Left cardiac atrium (tissue), 4 donors: Measurements from ENCODE around the gene TM7SF2. TPM values are rescaled to one million over a fixed set of nuclear protein-coding genes. Genes with fewer than 3 reads are reported as not detected.
A peak's percentile ranks its signal among the peaks of the same experiment; 100 is the strongest.

Source experiments
- ATAC-seq, 2 donors: fragments of 200-7000 bp; cut with Tn5 transposase; one replicate each; pipeline ENCODE4 v1.9.1; 2020; ENCODE audit warnings: mild to moderate bottlenecking in 2 of 2, moderate library complexity in 2 of 2
- DNase-seq: peaks from one replicate; pipeline ENCODE4 v3.0.0-alpha.2; 2020
- intact Hi-C, 2 donors: fragments of 100-400 bp; cut with DNase I; formaldehyde crosslinking; loops; one replicate each; pipeline versions ENCODE4 v1.14.1 to v1.15.1; 2022 to 2023
- long read RNA-seq: library from polyadenylated mRNA; unstranded; transcript quantifications from one replicate; pipeline ENCODE4 v2.0.0, GENCODE V29; 2021
- total RNA-seq, 2 donors: library from RNA; stranded (reverse); fragmentation: NEBNext Ultra II Directional; extraction: Animal tissue kit (Norgen Biotek cat#: 25700); gene quantifications; one replicate each; pipeline ENCODE4 v1.2.1, GENCODE V29; 2021
- donor health status: DM: no; HTN: yes; CAD: no.
- donor health status: DM: no; HTN: yes; CAD: no; lungs with severe emphysema.
- donor health status: DM: yes; HTN: yes; CAD: no.
- donor health status: Dilated cardiomyopathy.

The TM7SF2 gene
- total RNA-seq = 10 to 100 TPM; 50.0 to 53.2 TPM
- long read RNA-seq, transcript TM7SF2-201 (10 exons, 1,722 nt) = major isoform, 117 of 175 reads
- long read RNA-seq, partial matches to known transcripts = 7 of 175 reads
- long read RNA-seq, other reads (novel, unspliced or antisense) = 44 of 175 reads

DNA sequence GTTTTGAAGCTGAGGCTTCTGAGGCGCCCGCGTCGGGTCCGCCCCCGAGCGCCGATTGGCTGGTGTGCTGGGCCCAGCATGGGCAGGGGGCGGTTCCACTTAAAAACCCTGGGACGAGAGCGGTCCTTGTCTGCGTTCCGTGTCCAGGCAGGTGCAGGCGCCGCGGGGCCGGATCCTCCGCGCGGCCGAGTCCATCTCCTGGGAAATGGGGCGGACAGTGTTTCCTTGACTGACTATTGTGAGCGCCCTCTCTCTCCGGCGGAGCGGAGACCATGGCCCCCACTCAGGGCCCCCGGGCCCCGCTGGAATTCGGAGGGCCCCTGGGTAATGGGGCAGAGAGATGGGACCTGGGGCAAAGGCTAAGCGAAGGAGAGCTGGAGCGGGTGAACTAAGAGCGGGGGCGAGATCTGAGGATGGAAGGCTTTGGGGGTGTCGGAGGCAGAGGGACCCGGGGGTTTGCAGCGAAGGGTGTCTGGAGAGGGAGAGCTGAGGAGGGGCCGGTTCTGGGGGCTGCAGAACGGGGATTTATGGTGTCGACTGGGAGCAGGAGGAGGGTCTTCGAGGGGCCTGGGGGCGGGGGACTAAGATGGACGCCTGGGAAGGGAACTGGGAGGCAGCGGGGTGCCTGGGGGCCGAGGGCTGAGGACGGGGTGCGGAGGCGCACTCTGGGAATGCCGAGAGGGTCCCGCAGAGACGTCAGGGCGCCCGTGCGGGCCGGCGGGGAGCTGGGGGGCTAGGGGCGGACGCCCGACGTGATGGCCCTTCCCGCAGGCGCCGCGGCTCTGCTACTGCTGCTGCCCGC, at the start of gene TM7SF2:
Gene TM7SF2 (plus strand): TSS at position 129 of the 802 bp plus-strand sequence. CDS start 144 bp downstream, at position 273.
- peak; percentile 98 for DNase-seq
- ATAC-seq = peak; percentile 89 to 93
- intact Hi-C loops = no loop called here

DNA sequence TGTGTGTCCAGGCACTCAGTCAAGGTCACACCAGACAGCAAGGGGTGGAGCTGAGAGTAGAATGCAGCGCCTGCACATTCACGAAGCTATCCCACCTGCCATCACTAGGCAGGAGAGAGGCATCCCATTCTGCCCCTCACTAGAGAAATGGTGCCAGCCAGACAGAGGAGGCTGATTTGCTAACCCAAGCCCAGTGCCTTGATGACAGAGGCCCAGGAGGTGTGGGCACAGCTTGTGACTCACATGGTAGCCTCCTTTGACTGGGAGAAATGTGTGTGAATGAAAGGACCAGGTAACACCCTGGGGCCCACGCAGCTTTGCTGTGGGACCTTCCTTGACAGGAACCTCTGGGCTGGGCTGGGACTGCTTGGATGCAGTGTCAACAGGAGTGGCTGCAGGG, 48.1 kb upstream of the TM7SF2 start:
- DNase-seq (no peak), ATAC-seq (no peak)
- intact Hi-C loops = no loop called here

- ATAC-seq = no peak
- intact Hi-C loops = no loop called here
- no peak for DNase-seq
Observed at GRCh38 chr11:65064847-65065240, 46.8 kb upstream of the TM7SF2 start.

DNA sequence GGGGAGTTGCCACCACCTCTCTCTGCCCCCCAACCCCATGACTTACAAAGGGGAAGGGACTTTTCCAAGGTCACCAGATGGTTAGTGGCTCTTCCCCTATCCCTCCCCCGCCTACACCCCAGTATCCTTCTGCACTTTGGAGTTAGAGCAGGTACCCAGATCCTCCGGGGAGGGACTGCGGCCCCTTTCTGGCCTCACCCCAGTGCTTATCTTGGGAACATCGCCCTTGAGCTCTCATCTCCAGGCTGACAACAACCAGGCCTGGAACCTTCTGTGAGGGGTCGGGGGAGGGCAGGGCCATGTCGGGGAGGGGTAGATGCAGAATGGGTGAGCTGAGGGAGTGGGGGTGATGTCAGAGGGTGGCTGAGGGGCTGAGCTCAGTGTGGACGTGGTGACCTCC, 45.8 kb upstream of the TM7SF2 start:
- intact Hi-C loops = no loop called here
- ATAC-seq = no peak

DNA sequence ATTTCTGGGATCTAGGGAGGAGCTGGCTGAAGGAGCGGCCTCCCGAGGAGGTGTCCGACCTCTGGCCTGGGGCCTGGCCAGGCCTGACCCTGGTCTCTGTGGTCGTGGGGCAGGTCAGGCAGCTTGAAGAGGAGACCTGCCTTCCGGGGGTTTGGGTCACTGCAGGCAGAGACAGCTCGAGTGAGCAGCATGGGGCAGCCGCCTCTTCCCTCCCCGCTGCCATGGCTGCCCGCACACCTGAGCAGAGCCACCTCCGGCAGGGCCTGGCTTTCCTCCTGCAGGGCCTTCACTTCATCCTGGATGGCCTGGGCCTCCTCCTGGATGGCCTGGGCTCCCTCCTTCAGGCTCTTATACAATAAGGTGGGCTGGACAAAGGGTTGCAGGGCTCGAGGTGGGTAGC, 45.4 kb upstream of the TM7SF2 start:
- ATAC-seq (no peak), DNase-seq (no peak)
- intact Hi-C loops = no loop called here

More for the DNA sequence above, 45.8 kb upstream of the TM7SF2 start:
- no peak for DNase-seq

DNA sequence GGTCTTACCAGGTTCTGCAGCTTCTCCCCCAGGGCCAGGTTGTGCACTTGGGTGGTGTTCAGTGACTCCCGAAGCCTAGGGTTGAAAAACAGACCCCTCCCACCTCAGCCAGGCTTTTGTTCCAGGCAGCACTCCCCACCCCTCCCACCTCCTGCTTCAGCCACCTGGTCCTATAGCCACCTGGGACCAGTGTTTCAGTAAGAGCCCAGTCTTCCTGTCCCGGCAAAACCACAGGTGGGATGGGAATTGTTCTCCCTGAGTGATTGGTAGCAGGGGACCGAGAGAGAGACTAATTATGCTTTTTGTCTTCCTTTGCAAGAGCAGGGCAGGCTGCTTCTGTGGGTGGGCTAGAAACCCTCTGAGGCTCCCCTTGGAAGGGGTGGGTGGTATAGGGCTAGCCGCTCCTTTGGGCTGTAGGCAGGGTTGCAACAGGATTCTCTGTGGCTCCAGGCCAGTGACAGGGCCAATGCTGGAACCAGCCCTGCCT, 44.8 kb upstream of the TM7SF2 start:
- DNase-seq (no peak), ATAC-seq (no peak)
- intact Hi-C loops = no loop called here

- no peak for DNase-seq
- intact Hi-C loops = no loop called here
- ATAC-seq = no peak
Observed at GRCh38 chr11:65067446-65067845, 44.2 kb upstream of the TM7SF2 start.

DNA sequence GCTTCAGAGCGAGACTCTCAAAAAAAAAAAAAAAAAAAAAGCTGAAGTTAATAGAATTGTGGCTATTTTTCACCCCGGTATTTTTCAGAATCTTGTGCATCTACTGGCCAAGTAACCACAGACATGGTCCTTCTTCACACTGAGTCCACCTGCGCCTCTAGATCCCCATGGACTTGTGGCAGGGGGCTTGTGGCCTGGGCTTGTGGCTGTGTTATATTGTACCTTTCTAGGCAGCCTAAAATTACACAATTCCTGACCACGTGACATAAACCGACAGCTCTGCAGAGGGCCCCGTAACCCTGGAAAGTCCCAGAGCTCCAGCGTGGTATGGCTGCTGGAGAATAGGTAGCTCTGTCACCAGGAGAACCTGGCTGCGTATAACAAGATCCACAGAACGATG, 42.5 kb upstream of the TM7SF2 start:
- no peak for DNase-seq
- intact Hi-C loops = no loop called here
- no peak for ATAC-seq

GRCh38 chr11:65071907-65072630, 39.6 kb upstream of the TM7SF2 start:
- intact Hi-C loops = no loop called here
- ATAC-seq (no peak), DNase-seq (no peak)

- DNase-seq = no peak
- intact Hi-C loops = no loop called here
- no peak for ATAC-seq
Observed at GRCh38 chr11:65072631-65072966, 39.1 kb upstream of the TM7SF2 start.

- ATAC-seq = no peak
- intact Hi-C loops = no loop called here
- DNase-seq = no peak
Observed at GRCh38 chr11:65077451-65077850, 34.2 kb upstream of the TM7SF2 start.

- intact Hi-C loops = no loop called here
- ATAC-seq (peak; percentile 61), DNase-seq (no peak)
Observed at GRCh38 chr11:65078151-65078550, 33.5 kb upstream of the TM7SF2 start.

DNA sequence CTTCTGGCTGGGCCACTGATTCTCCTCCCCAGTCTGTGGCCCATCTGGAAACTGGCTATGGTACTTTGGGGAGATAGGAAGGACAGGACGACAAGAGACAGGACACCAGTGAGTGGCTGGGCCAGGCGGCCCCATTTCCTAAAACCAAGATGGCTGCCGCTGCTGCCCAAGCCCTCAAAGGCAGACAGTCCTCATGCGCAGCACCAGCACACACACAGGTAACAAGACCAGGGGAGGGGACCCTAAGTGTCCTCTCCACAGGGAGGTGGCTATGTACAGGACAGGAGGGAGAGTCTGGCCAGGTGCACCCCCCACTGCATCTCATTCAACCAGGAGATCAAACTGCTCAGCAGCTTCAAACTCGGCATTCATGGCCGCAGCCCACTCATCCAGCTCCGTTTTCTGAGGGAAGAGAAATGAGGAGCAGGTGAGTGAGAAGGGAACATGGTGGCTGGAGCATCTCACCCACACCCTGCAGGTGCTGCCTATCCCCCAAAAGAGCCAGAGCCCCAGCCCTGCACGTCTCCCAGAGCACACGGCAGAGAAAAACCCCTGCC, 32.8 kb upstream of the TM7SF2 start:
- DNase-seq (no peak), ATAC-seq (no peak)
- intact Hi-C loops = no loop called here

DNA sequence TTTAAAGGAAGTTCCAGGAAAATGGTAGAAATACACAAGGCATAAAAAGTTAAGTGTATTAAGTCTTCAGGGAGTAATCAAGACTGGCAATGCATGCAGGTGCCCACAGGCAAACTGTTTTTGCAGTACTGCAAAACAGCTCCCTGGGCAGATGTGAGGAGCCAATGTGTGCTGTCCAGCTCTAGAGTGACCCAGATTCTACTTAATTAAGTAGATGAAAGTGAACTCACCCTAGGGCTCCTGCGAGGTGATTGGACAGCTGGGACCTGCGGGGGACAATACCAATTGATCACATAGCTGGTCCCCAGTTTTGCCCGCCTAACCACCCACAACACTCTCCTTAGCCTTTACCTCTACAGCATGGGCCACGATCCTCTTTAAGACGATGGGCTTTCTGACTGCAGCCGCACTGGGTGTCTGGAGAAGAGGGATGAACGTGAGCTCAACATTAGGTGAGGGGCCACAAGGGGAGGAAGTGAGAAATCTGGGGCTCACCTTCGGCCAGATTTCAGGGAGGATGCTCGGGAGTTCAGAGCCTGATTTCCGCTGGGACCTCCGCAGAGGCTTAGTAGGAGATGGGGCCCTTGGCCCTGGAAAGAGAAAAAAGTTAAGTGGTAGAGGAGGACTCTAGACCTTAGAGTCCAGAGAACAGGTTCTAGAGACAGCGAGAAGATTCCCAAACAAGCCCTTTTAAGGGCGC, 28.4 kb upstream of the TM7SF2 start:
- DNase-seq = no peak
- intact Hi-C loops = no loop called here

GRCh38 chr11:65083834-65084597, 27.7 kb upstream of the TM7SF2 start, which contains the start of the genes CDCA5 and ZFPL1:
CDCA5 (minus strand) TSS chr11:65084040; CDS start chr11:65083978, 62 bp downstream.
ZFPL1 (plus strand) TSS chr11:65084222; CDS start chr11:65084699, 477 bp downstream.
- ATAC-seq (peak; percentile 97 to 99), DNase-seq (peak; percentile 95)
- intact Hi-C loops = no loop called here

More for the DNA sequence above, 28.4 kb upstream of the TM7SF2 start:
- no peak for ATAC-seq

- DNase-seq (no peak), ATAC-seq (peak in 1 of 2 donors; percentile 1)
- intact Hi-C loops = no loop called here
Observed at GRCh38 chr11:65084598-65085375, 26.9 kb upstream of the TM7SF2 start.

DNA sequence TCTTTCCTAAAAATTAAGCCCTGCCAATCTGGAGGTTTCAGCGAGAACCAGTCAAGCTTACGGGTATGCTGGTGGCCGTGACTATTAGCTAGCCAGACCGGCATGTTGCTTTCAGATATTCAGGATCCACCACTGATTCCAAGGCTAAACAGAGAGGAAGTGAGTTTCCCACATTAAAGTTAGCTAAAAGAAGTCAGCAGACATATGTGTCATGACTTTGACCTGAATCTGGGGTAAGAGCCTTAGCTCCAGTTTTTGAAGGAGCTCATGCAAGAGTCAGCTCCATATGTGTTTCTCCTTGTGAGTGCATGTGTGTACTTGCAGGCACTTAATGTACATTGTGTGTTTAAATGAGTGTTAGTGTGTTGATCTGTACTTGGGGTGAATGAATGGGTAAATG, 26.2 kb upstream of the TM7SF2 start:
- intact Hi-C loops = no loop called here
- DNase-seq (no peak), ATAC-seq (no peak)

- ATAC-seq (no peak), DNase-seq (no peak)
- intact Hi-C loops = no loop called here
Observed at GRCh38 chr11:65086809-65087208, 24.9 kb upstream of the TM7SF2 start.
